PC-3 (cell line): ENCODE data around the gene MLYCD.

ENCODE experiments used
- CTCF ChIP-seq: fragments of 300-600 bp; sonication (generic); conservative IDR thresholded peaks from 2 replicates; pipeline ENCODE4 v1.5.1; 2017; ENCODE audit warnings: antibody characterized with exemption, low read depth, mild to moderate bottlenecking, low read length
- EZH2 ChIP-seq: fragments of 300-600 bp; sonication (generic); IDR thresholded peaks from one replicate; pipeline ENCODE4 v1.6.1; 2017; ENCODE audit warnings: antibody characterized with exemption, mild to moderate bottlenecking, low read length; ENCODE audit not compliant: unreplicated experiment
- EZH2phosphoT487 ChIP-seq: fragments of 300-600 bp; sonication (generic); IDR thresholded peaks from 2 replicates; pipeline ENCODE4 v1.6.1; 2018; ENCODE audit warnings: mild to moderate bottlenecking, antibody characterized with exemption, low read length, borderline replicate concordance

GRCh38 chr16:83975590-83976260 is 76.8 kb downstream of the MLYCD start:
- TF ChIP-seq CTCF (no peak), EZH2phosphoT487 (no peak), EZH2 (no peak)
